HG03159 (cell line): ENCODE measurements around the gene ZFYVE28.

Experiments
- ATAC-seq: cut with Tn5 transposase; IDR thresholded peaks from one replicate; pipeline ENCODE4 v1.9.1; 2021; ENCODE audit warnings: mild to moderate bottlenecking, moderate library complexity; ENCODE audit not compliant: unreplicated experiment

The ZFYVE28 gene

DNA sequence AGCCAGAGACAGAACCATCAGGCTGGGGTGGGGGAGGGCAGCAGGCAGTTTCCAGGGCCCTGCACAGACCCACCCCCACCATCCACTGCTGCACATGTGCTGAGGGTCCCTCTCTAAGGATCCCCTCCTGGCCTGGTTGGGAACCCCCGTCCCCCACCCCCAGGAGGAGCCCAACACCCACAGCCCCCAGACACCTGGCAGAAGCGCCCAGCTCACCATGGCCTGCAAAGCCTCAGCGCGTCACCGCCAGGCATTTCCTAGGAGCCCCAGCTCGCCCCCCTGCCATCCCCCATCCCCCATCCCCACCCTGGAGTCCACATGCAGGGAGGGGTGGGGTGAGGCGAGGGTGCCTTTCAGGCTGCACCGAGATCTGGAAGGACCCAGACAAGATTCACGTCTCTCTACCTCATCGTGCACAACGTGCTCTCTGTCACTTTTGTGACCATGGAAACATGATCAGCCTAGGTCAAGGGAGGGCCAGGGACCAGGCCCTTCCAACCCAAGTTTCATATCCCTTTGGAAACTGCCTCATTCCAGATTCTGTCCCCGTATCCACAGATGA, 165.8 kb downstream of the ZFYVE28 start:
- ATAC-seq = no peak

- ATAC-seq = no peak
Observed at GRCh38 chr4:2251795-2252529, 166.5 kb downstream of the ZFYVE28 start.

DNA sequence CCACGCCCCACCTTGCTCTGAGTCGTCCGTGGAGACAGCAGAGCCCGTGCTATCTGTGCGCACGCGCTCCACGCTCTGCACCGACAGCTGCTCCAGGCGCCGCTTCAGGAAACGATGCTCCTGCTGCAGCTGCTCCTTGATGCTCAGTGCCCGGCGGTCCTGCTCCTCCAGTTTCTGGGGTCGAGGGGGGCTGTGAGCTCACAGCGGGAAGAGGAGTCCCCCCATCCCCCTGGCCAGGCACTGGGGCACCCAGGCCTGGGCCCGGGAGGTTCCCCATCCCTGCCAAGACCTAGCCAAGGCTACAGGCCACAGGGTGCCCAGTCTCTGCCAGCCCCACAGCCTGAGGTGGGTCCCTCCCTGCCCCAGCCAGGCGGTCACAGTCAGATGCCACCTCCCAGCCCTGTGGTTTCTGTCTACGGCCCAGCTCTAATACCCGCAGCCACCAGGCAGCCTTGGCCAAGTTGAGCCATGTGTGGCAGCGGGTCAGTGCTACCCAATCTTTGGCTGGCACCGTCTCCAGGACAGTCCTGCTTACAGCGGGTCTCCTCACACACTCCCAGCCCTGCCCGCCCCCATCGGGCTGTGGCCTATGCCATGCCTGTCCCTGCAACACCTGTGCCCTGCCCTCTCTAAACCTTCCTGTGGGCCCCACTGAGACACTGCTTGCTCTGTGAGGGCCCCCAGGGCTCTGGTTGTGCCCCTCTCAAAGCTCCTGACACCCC, 167.2 kb downstream of the ZFYVE28 start:
- no peak for ATAC-seq

GRCh38 chr4:2250357-2251072, 167.9 kb downstream of the ZFYVE28 start:
- no peak for ATAC-seq

- ATAC-seq = no peak
Observed at GRCh38 chr4:2249526-2250356, 168.7 kb downstream of the ZFYVE28 start.

- ATAC-seq = no peak
Observed at GRCh38 chr4:2248821-2249261, 169.6 kb downstream of the ZFYVE28 start.

DNA sequence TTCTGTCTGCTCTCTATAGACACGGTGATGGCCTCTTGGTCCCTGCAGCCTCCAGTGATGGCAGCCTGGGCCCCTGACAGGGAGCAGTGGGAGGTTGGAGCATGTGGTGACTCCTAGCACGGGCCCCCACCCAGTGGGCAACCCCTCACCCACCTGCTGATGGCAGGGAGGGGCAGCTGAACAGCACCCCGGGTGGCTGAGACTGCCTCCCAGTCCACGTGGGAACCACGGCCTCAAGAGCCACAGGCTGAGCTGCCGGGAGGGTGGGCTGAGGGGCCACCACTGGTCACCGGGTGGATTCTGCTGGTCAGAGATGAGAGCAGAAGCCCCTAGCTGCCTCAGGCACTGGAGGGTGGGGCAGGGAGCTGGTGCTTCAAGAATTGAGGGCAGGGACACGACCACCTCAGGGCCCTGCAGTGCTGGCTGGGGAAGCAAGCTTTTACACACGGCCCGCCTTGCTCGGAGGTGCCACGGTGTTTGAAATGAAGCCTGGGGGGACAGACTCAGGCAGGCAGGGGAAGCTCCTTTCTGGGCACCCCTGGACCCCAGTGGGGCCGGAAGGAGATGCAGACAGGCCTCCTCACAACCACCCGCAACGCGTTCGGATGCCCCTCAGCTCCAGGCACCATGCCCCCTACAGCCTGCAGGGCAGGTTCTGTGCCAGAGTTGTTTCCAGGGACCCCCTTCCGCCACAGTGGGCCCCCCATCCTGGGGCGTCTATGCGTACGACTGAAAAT, 170.2 kb downstream of the ZFYVE28 start:
- ATAC-seq = no peak

DNA sequence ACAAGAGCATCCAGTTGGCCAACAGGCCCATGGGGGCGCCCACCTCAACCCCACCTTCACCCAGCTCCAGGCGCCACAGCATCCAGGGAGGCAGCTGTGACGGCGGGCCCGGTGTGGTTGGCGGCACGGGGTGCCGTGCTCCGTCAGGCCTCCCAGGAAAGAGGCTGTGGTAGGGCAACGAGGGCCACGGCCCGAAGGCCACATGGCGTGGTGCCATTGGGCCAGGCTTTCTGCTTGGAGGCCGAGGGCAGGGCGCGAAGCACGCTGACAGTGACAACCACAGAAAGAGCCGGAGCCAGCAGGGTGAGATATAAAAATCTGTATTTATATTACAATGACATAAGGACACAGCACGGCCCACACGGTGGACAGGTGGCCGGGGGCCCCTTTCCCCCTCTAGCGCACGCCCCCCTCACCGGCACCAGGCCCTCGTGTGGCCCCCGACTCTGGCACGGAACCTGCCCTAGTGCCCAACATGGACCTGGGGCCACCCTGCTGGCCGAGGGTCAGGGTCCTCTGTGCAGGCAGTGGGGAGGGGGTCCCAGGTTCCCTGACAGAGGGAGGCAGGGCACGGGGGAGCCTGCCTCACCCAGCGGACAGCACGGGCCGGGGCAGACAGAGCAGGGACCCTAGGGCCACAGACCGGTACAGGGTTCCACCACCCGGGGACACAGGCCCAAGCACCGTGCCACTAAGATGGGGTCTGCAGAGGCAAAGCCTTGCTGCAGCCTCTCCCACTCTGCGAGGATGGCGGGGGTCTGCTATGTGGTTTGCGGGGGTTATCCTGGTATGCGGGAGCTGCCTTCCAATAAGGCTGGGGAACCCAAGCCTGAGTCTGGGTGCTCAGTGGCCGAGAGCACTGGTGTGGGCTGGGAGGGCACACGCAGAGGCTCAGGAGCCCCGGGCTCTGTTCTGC, 171.1 kb downstream of the ZFYVE28 start:
- no peak for ATAC-seq

DNA sequence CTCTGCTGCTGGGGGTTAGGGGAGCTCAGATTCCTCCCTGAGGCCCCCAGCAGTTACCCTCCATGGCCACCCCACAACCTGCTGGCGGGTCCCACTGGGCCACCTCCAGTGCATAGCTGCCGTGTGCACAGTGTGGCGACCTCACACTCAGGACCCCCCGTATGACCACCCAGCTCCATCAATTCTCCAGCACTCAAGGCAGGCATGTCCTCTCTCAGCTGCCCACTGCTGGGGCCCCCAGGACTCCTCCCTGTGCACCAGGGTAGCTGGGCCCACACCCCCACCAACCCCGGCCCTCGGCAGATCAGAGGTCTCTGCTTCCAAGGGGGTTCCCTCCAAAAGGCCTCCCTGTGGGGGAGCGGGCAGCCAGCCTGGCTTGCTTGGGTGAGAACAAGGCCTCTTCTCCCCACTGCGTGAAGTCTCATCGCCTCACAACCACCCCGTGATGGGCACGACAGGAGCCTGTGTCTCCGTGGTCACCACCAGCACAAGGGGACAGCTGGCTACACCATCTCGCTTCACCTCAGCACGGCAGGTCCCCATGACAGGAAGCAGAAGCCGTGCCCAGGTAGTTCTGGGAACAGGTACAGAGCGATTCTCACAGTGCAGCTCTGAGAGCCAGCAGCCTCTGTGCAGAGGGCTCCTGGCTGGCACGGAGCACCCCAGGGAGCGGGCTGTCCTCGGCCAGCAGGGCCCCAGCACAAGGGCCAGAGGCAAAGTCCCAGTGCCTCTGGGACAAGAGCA, 171.9 kb downstream of the ZFYVE28 start:
- no peak for ATAC-seq

GRCh38 chr4:2245787-2246275, 172.6 kb downstream of the ZFYVE28 start:
- ATAC-seq = no peak

- no peak for ATAC-seq
Observed at GRCh38 chr4:2245057-2245786, 173.2 kb downstream of the ZFYVE28 start.

DNA sequence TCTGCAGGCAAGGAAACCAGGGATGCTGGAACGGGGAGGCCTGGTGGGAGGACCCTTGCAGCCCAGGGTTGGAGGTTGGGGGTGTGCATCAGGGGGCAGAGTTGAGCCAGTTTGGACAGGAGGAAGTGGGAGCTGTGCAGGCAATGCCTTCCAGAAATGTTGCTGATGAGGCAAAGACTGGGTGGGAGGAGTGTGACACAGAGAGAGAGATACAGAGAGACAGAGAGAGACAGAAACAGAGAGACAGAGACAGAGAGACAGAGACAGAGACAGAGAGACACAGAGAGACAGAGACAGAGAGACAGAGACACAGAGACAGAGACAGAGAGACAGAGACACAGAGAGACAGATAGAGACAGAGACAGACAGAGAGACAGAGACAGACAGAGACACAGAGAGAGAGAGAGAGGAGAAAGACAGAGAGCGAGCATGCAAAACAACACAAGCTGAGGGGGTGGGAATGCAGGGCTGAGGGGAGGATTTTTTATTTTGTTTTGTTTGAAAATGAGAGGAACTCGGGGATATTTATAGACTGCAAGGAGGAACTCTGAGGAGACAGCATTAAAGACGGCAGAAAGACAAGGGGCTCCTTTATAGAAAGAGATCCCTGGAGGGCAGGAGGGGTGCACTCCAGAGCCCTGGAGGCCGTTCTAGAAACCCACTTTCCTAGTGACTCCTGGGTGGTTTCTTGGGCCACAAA, 174.6 kb downstream of the ZFYVE28 start:
- no peak for ATAC-seq

DNA sequence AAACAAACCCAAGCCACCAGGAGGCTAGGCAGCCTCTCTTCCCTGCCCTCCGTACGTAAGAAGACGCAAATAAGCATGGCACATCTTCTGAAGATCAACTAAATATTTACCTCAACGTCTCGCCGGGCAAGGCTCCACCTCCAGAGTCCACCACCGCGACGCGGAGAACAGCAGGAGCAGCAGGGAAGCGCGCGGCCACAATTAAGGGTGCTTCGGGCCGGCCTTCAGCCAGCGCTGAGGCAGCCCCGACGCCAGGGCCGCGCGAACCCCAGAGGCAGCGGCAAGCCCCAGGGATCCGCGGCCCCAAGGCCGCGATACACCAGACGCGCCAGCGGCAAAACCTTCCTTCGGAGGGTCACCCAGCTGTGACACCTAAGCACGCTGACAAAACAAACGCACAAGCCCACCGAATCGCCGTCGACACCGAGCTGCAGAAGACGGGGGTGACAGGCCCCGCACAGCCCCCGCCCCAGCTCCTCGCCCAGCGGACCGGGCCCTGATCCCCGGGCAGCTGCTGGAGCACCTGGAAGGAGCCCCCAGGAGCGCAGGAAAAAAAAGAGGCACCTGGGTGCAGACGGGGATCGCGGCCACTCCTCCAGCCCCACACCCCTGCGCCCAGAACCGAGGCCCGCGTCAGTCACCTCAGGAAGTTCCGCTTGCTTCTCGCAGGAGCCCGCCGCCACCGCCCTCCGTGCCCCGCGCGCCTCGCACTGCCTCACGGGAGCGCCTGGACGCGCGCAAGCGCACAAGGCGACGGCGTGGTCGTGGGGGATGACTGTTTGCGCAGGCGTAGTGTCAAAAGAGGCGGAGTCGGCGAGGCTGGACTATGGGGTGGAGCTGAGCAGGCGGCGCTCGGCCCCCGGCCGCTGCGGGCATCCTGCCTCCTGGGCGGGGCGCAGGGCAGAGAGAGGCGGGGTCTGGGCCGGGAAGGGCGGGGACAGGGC, 176.8 kb downstream of the ZFYVE28 start, which contains the start of the genes HAUS3 and POLN:
TSS of gene HAUS3 (minus strand) at position 712 of the 944 bp plus-strand sequence. CDS start 1,175 bp downstream, outside the sequence.
TSS of gene POLN (minus strand) at position 712 of the 944 bp plus-strand sequence. CDS start 12,890 bp downstream, outside the sequence.
- ATAC-seq = peak; percentile 79

- no peak for ATAC-seq
Observed at GRCh38 chr4:2241003-2241402, 177.4 kb downstream of the ZFYVE28 start.

- ATAC-seq = no peak
Observed at GRCh38 chr4:2236944-2237666, 181.3 kb downstream of the ZFYVE28 start.
